ENCODE measurements around the gene GPLD1.
"Not testable (repeated sequence)": the region's sequence is repeated elsewhere in the genome, so short reads cannot be mapped to it uniquely, and the experiment has no call there.

GPLD1 gene

GRCh38 chr6:24489470-24489869 lies at the start of gene GPLD1:
GPLD1 (minus strand) TSS chr6:24489578; CDS start chr6:24489511, 67 bp downstream.
- no peak for DNase-seq (ENCODE audit: low read depth)

DNA sequence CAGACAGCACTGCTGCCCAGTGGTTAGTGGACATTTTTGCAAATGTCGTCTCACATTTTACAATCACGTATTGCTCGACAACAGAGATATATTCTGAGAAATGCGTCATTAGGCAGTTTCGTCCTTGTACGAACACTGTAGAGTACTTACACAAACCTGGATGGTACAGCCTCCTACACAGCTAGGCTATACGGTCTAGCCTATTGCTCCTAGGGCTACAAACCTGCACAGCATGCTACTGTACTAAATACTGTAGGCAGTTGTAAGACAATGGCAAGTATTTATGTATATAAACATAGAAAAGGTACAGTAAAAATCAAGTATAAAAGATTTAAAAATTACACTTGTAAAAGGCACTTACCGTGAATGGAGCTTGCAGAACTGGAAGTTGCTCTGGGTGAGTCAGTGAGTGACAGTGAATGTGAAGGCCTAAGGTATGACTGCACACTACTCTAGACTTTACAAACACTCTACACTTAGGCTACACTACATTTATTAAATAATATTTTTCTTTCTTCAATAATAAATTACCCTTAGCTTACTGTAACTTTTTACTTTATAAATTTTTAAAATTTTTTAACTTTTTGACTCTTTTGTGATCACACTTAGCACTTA lies 48.5 kb upstream of the GPLD1 start:
- DNase-seq (ENCODE audit: low read depth) = no peak

DNA sequence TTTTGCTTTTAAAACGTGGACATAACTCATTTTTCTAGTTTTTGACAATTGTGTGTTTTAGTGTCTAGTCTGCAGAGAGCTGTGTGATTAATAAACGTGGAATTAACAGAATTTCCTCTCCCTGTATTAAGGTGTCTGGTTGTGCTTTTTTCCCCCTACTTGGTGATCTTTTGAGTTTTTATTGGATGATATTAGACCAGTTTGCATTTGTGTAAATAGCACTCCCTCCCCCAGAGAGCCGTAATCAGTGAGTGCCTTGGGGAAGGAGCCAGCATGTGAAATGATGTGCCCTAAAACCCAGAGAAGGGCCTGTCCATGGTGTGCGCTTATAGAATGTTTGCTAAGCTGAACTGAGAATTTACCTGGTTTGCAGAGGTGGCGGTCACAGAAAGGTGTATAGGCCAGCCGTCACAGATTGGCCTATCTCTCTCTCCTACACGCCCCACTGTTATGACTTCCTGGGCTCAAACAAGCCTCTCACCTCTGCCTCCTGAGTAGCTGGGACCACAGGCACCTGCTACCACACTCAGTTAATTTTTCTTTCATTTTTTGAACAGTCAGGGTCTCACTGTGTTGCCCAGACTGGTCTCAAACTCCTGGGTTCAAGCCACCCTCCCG lies 47.8 kb upstream of the GPLD1 start:
- no peak for DNase-seq (ENCODE audit: low read depth)

DNA sequence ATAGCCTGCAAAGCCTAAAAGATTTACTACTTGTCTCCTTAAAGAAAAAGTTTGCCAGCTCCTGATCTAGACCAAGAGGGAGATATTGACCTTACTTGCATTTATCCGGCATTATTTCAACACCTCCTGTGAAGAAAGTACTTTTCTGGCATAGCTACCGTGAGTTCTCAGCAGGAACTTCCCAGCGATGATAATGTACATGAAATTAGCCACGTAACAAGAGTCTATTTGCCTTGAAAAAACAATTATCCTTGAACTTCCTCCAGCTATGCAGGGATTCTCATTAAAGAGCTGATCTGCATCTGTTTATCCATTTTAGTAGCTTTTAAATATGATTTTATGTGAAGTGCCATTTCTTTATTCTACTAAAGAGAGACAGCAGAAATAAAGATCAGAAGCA lies 47.1 kb upstream of the GPLD1 start:
- no peak for DNase-seq (ENCODE audit: low read depth)

DNA sequence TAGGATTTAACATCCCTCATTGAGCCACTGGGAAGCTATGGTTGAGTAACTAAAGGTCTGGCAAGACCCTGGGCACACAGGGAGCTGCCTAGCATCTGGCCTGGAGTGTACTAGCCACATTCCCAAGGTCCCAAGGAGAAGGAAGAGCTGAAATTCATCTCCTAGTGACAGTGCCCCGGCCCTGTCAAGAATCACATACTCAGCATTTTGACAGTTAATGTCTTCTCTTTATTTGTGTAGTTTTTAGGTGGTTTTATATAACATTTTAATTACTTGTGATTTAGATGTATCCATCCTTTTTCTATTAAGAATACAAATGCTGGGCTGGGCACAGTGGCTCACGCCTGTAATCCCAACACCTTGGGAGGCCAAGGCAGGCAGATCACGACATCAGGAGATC lies 45.8 kb upstream of the GPLD1 start:
- no peak for DNase-seq (ENCODE audit: low read depth)

DNA sequence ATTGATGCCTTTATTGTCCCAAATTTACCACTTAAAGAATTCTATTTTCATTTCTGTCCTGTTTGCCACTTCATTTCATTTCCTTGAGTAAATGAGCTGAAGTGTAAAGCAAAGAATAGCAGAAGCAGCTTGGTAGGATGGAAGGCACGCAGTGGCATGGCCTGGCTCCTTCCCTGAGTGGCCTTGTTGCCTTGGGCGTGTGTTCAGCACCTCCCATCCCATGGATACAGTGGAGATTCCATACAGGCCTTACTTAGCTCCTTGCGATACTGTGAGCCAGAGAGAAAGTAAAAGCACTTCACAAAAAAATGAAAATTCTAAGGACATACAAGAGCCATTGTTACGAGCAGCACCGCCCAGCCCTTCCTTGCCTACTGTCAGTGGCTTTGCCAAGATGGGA lies 45.0 kb upstream of the GPLD1 start:
- no peak for DNase-seq (ENCODE audit: low read depth)

DNA sequence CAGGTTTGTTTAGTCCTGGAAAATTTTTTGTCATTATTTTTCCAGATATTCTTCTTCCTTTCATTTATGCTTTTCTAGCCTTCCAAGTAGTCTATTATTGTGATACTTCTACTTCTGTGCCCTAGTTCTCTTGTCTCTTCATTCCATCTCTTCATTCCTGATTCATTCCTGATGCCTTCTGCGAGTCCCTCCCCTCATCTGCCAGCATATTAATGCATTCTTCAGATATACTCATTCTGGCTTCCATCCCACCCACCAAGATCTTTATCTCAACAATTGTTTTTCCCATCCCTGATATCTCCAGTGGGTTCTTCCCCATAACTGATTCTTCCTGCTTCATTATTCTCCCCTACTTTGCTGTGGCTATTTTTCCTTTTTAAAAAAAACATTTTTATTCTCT lies 40.6 kb upstream of the GPLD1 start:
- no peak for DNase-seq (ENCODE audit: low read depth)

DNA sequence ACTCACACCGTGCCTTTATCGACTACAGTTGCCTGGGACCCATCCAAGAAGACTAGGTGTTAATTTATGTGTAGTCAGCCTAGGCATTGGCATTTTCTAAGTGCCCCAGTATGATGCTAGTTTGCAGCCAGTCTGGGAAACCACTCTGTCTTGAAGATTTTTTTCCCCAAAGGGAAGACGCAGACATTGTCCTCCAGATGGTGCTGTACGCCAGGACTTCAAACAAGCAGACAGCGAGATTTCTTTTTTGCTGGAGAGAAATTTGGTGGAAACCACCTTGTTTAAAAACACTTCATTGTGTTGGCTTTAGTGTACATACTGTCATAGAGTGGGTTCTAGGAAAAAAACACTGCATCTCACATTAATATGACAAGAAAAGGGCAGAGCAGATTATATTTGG lies 35.4 kb upstream of the GPLD1 start:
- DNase-seq (ENCODE audit: low read depth) = peak; percentile 29

GRCh38 chr6:24524329-24524728 lies 35.0 kb upstream of the GPLD1 start:
- DNase-seq (ENCODE audit: low read depth) = no peak

DNA sequence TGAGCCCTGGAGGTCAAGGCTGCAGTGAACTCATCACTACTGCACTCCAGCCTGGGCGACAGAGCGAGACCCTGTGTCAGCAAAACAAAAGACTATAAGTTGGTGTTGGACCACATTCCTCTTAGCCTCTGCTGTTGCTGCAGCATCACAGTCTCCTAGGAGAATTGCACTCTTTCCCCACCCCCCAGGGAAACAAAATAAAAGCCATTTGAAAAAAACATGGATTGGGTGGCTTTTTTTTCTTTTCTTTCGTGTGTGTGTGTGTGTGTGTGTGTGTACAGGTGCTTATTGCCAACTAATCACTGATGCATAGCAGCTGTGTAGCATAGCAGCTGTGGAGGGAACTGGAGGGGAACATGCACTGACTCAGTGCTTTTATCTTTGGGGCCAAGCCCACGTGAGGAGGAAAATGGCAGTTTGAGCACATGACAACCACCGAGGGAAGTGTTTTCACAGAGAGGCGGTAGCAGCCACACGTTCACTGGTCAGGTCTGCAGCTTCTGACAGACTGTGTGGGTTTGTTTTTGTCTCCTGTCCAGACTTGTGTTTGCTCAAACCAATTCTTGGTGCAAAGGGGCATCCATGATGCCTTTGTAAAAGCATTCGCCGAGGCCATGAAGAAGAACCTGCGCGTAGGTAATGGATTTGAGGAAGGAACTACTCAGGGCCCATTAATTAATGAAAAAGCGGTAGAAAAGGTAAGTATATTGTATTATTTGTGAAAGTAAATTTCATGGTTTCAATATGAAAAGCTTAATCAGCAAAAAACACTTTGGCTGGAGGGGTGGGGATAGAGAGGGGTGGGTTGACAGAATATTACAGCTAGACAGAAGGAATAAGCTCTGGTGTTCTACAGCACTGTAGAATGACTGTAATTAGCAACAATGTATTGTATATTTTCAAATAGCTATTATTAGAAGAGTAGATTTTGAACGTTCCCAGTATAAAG lies 33.1 kb upstream of the GPLD1 start:
- DNase-seq (ENCODE audit: low read depth) = no peak

- DNase-seq (ENCODE audit: low read depth) = peak; percentile 6
These were observed 31.7 kb upstream of the GPLD1 start for GRCh38 chr6:24520929-24521546.

GRCh38 chr6:24517659-24518543 lies 28.5 kb upstream of the GPLD1 start:
- DNase-seq (ENCODE audit: low read depth) = no peak

DNA sequence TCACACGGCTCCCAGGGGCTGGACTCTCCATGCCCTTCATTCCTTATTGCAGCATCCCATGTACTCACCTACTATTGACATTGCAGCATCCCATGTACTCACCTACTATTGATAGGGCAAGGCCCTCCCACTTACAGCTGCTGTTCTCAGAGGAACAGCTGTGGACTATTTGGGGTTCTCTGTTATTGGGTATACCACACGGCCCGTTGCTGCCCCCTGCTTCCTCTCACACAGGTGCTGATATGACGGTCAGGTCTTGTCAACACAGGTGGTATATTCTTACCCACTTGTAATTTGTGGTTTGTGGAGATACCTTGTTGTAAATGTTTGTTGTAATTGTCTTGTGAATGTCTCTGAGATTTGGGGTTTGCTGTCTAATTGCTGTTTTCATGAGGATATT lies 24.2 kb upstream of the GPLD1 start:
- DNase-seq (ENCODE audit: low read depth) = no peak

DNA sequence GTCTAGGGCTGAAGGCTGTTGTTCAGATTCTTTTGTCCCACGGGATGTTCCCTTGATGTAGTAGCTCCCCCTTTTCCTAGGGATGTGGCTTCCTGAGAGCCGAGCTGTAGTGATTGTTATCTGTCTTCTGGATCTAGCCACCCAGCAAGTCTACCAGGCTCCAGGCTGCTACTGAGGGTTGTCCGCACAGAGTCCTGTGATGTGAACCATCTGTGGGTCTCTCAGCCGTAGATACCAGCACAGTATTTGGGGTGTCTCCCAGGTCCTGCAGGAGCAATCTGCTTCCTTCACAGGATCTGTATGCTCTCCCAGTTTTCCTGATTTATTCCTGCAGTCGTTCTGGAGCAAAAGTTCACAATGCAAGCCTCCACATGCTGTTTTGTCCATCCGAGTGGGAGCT lies 22.6 kb upstream of the GPLD1 start:
- DNase-seq (ENCODE audit: low read depth) = not testable (repeated sequence)

DNA sequence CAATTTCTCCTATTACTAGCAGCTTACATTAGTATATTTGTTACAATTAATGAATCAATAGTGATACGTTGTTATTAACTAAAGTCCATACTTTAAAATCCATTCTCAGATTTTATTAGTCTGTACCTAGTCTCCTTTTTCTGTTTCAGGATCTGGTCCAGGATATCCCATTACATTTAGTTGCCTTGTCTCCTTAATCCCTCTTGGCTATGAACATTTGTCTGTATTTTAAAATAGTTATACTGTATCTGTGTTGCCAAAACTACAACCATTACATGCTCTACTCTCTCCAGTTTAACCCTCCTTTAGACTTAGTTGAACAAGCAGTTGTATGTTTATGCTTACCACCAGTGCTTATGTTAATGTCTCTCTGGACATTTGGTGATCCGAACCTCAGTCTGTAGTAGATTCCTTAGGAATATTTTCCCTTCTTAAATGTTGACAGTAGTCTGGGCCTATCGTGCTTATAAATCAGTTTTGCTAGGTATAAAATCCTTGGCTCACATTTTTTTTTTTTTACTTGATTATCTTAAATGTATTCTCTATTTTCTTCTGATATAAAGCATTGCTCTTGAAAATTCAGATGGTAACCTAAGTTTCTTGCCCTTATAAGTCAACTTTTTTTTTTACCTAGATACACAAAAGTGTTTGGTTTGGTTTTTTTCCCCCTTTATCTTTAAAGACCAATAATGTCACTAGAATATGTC lies 17.6 kb upstream of the GPLD1 start:
- DNase-seq (ENCODE audit: low read depth) = no peak

GRCh38 chr6:24504649-24505586 lies 15.5 kb upstream of the GPLD1 start:
- DNase-seq (ENCODE audit: low read depth) = no peak

DNA sequence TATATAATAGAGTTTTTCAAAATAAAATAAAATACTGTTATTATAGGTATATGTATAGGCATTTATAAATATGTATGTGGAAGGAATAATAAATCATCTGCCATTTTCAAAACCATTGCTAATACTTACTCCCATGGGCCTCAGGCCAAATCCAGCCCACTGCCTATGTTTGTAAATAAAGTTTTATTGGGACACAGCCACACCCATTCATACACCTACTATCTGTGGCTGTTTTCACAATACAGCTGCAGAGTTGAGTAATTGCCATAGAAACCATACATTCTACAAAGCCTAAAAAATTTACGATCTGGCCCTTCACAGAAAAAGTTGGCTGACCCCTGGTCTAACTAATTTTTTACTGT lies 14.9 kb upstream of the GPLD1 start:
- DNase-seq (ENCODE audit: low read depth) = no peak

GRCh38 chr6:24501914-24502313 lies 12.5 kb upstream of the GPLD1 start:
- DNase-seq (ENCODE audit: low read depth) = no peak

DNA sequence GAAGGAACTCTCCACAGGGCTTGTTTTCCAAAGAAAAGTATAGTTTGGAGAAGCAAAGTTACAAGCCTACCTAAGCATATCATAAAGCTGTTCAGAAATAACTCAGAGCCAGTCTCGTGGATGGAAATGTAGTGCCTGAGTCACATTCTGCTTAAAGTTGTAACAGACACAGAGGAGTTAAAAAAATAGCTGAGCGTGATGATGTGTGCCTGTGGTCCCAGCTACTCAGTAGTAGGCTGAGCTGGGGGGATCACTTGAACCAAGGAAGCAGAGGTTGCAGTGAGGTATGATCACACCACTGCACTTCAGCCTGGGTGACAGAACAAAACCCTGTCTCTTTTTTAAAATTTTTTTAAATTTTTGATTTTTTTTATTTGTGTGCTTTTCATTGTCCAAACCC lies 12.0 kb upstream of the GPLD1 start:
- DNase-seq (ENCODE audit: low read depth) = no peak

DNA sequence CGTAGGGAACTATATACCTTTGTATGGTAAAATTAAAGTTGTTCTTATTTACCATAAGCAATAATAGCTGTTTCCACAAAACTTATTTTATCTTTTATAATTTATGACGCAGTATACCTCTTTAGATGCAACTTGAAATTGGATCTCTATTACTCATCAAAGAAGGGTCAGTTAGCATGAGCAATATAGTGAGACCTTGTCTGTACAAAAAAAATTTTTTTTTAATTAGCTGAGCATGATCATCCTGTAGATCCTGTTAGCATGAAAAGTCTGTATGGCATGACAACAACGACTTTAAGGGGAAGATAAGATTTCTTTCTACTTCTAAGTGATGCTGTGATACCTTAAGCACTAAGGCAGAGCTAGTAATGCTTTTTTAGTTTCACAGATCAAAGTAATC lies 11.3 kb upstream of the GPLD1 start:
- DNase-seq (ENCODE audit: low read depth) = no peak
